AG04450 (cell line): ENCODE measurements around the gene FOXD1. TPM values are rescaled to one million over a fixed set of nuclear protein-coding genes. Genes with fewer than 3 reads are reported as not detected.
A peak's percentile ranks its signal among the peaks of the same experiment; 100 is the strongest.
"Not testable (repeated sequence)": the region's sequence is repeated elsewhere in the genome, so short reads cannot be mapped to it uniquely, and the experiment has no call there.

Experiments used
- CTCF ChIA-PET: fragments of 300-600, 350-600 bp; formaldehyde crosslinking; extraction: SDS; loops from one replicate; lab custom pipeline; 2022; ENCODE audit warnings: antibody characterized with exemption, inconsistent platforms; lab: Charles Lee
- POLR2A ChIA-PET: fragments of 350-600 bp; formaldehyde crosslinking; extraction: SDS; loops from one replicate; lab custom pipeline; 2021; ENCODE audit warnings: antibody characterized with exemption, inconsistent platforms; lab: Yijun Ruan, JAX
- DNase-seq: peaks from one replicate; pipeline ENCODE4 v3.0.0-alpha.2; 2011; ENCODE audit warnings: low read depth, low spot score
- H3K27ac ChIP-seq: one replicate; pipeline ENCODE4 v1.5.1; 2012; ENCODE audit warnings: low read depth, low read length, control low read depth
- H3K27me3 ChIP-seq: one replicate; pipeline ENCODE4 v1.6.0; 2012; ENCODE audit warnings: low read length; ENCODE audit not compliant: control insufficient read depth, insufficient read depth
- H3K4me3 ChIP-seq: 2 replicates; pipeline ENCODE4 v1.5.1; 2011; ENCODE audit warnings: mild to moderate bottlenecking, low read depth, low read length, control low read depth
- H3K9me3 ChIP-seq: 2 replicates; pipeline ENCODE4 v1.5.1; 2012; ENCODE audit warnings: low read length; ENCODE audit not compliant: control insufficient read depth, insufficient read depth
- CTCF ChIP-seq: IDR thresholded peaks from 2 replicates; pipeline ENCODE4 v1.5.1; 2011; ENCODE audit warnings: low read depth, low read length, control low read depth, inconsistent platforms
- polyA plus RNA-seq: library from polyadenylated mRNA; depleted of rRNA; stranded (reverse); fragments of >200 nt; gene quantifications from 2 replicates; pipeline ENCODE4 v1.2.3, GENCODE V29; 2011

Gene FOXD1
- polyA plus RNA-seq, 1 experiment, result 8.4 TPM

- no peak for DNase-seq
- ChIA-PET POLR2A (no interaction called here), CTCF (interaction anchor here (0.7 to 1.1 kb wide), 2 partner anchors 20 to 65 kb away, joined by 3 read pairs; no protein-coding TSS in a partner anchor)
- no peak overlapping the region for H3K4me3 ChIP-seq
- peaks cover 4% of the 10 kb centered on the region for H3K27me3 ChIP-seq
- H3K9me3 ChIP-seq, result no peaks in the 10 kb centered on the region
- TF ChIP-seq CTCF, result no peak
- H3K27ac ChIP-seq, result no peak overlapping the region
Measured at GRCh38 chr5:73471654-73472053, 23.1 kb upstream of the FOXD1 start.

GRCh38 chr5:73469878-73470277 is 21.3 kb upstream of the FOXD1 start:
- Histone ChIP-seq H3K4me3 (no peak overlapping the region), H3K9me3 (no peaks in the 10 kb centered on the region), H3K27me3 (peaks cover 7% of the 10 kb centered on the region), H3K27ac (no peak overlapping the region)
- TF ChIP-seq CTCF, result no peak
- CTCF ChIA-PET, result no interaction called here
- POLR2A ChIA-PET, result no interaction called here
- no peak for DNase-seq

- H3K4me3 ChIP-seq, CTCF ChIA-PET, H3K27ac ChIP-seq, POLR2A ChIA-PET, H3K9me3 ChIP-seq, H3K27me3 ChIP-seq, DNase-seq: not testable (repeated sequence)
Measured at GRCh38 chr5:73468638-73469037, 20.1 kb upstream of the FOXD1 start.

- ChIA-PET CTCF (interaction anchor here (1.4 to 2.3 kb wide), 3 partner anchors 9 to 248 kb away, joined by 4 to 6 read pairs (median 5); no protein-coding TSS in a partner anchor), POLR2A (no interaction called here)
- Histone ChIP-seq H3K27me3 (peaks cover 4% of the 10 kb centered on the region), H3K27ac (peak overlapping the region; percentile 31), H3K9me3 (no peaks in the 10 kb centered on the region), H3K4me3 (no peak overlapping the region)
- no peak for TF ChIP-seq CTCF
- DNase-seq, result peak; percentile 59
Measured at GRCh38 chr5:73464016-73464745, 15.6 kb upstream of the FOXD1 start.

- Histone ChIP-seq H3K27me3 (no peaks in the 10 kb centered on the region), H3K9me3 (no peaks in the 10 kb centered on the region), H3K4me3 (no peak overlapping the region), H3K27ac (no peak overlapping the region)
- ChIA-PET CTCF (no interaction called here), POLR2A (no interaction called here)
- no peak for TF ChIP-seq CTCF
- DNase-seq, result no peak
Measured at GRCh38 chr5:73460133-73460532, 11.6 kb upstream of the FOXD1 start.
